Measurements from ENCODE around the gene GALNTL6.

- TF ChIP-seq, protein P1, sequence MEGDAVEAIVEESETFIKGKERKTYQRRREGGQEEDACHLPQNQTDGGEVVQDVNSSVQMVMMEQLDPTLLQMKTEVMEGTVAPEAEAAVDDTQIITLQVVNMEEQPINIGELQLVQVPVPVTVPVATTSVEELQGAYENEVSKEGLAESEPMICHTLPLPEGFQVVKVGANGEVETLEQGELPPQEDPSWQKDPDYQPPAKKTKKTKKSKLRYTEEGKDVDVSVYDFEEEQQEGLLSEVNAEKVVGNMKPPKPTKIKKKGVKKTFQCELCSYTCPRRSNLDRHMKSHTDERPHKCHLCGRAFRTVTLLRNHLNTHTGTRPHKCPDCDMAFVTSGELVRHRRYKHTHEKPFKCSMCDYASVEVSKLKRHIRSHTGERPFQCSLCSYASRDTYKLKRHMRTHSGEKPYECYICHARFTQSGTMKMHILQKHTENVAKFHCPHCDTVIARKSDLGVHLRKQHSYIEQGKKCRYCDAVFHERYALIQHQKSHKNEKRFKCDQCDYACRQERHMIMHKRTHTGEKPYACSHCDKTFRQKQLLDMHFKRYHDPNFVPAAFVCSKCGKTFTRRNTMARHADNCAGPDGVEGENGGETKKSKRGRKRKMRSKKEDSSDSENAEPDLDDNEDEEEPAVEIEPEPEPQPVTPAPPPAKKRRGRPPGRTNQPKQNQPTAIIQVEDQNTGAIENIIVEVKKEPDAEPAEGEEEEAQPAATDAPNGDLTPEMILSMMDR (IDR thresholded peaks at IDR 0.05) = no peak
- TF ChIP-seq POLR2A (IDR thresholded peaks at IDR 0.05) = no peak
These were observed 127.5 kb downstream of the GALNTL6 start for GRCh38 chr4:171940656-171941055.

All from testis (tissue), 2 donors.